Tibial nerve (tissue), 4 donors: Measurements from ENCODE around the gene MED13L. TPM values are rescaled to one million over a fixed set of nuclear protein-coding genes. Genes with fewer than 3 reads are reported as not detected.

ENCODE experiments used
- DNase-seq, 2 donors: peaks; one replicate each; pipeline ENCODE4 v3.0.0-alpha.2; 2019; ENCODE audit warnings: low spot score in 2 of 2
- H3K27ac ChIP-seq, 4 donors: fragments of 200-600 bp; sonication (generic) in 3 of 4; one replicate each; pipeline ENCODE4 v1.5.1; 2017 to 2019; ENCODE audit warnings: mild to moderate bottlenecking in 1 of 4
- H3K27me3 ChIP-seq, 2 donors: fragments of 200-600 bp; sonication (generic) in 1 of 2; one replicate each; pipeline versions ENCODE4 v1.5.1 to v1.6.0; 2017 to 2019
- H3K36me3 ChIP-seq, 3 donors: fragments of 200-600 bp; sonication (generic); one replicate each; pipeline ENCODE4 v1.5.1; 2018 to 2019
- H3K4me1 ChIP-seq, 4 donors: fragments of 200-600 bp; sonication (generic) in 3 of 4; one replicate each; pipeline ENCODE4 v1.5.1; 2017 to 2019
- H3K4me3 ChIP-seq, 4 donors: fragments of 200-600 bp; sonication (generic) in 3 of 4; one replicate each; pipeline ENCODE4 v1.5.1; 2017 to 2019; ENCODE audit warnings: mild to moderate bottlenecking in 1 of 4, moderate library complexity in 1 of 4
- H3K9me3 ChIP-seq, 4 donors: fragments of 200-600 bp; sonication (generic) in 3 of 4; one replicate each; pipeline ENCODE4 v1.5.1; 2017 to 2019
- CTCF ChIP-seq, 5 experiments: fragments of 200-600 bp in 3 of 5; fragments of 450-650 bp in 2 of 5; sonication (generic) in 3 of 5; IDR thresholded peaks; one replicate each; pipeline ENCODE4 v1.5.1; 2016 to 2019; ENCODE audit warnings: antibody characterized with exemption in 5 of 5, mild to moderate bottlenecking in 3 of 5, moderate library complexity in 2 of 5
- EP300 ChIP-seq, 2 donors: sonication (generic); formaldehyde crosslinking; IDR thresholded peaks; one replicate each; pipeline ENCODE4 v1.6.1; 2017; ENCODE audit warnings: antibody characterized with exemption in 2 of 2, mild to moderate bottlenecking in 1 of 2
- POLR2A ChIP-seq, 2 donors: fragments of 450-650 bp; IDR thresholded peaks; one replicate each; pipeline ENCODE4 v1.6.1; 2017; ENCODE audit warnings: antibody characterized with exemption in 2 of 2, mild to moderate bottlenecking in 2 of 2, moderate library complexity in 2 of 2
- WGBS, 2 donors: methylation state at CpG; one replicate each; pipeline ENCODE4 v1.1.5; 2018; 5-methylcytosine and 5-hydroxymethylcytosine counted together
- total RNA-seq, 4 donors: library from RNA; depleted of rRNA; stranded (reverse); fragments of >200 nt; gene quantifications; one replicate each; pipeline ENCODE4 v1.1.0, GENCODE V29; 2016

MED13L gene
- total RNA-seq, 4 donors from 2014 or later = 138 to 234 (median 218) TPM

- no peaks in the 10 kb centered on the region for H3K36me3 ChIP-seq
- no peak for DNase-seq
- 41 to 53% methylated on average over 3 of the region's 3 CpGs for WGBS, 2 donors
- peaks cover 0 to 94% (median 7%) of the 10 kb centered on the region in 4 donors for H3K4me1 ChIP-seq
- no peaks in the 10 kb centered on the region for H3K9me3 ChIP-seq
- TF ChIP-seq EP300 (IDR thresholded peaks at IDR 0.05) = no peak
- no peak for TF ChIP-seq POLR2A (IDR thresholded peaks at IDR 0.05)
- no peak for TF ChIP-seq CTCF (IDR thresholded peaks at IDR 0.05)
- no peaks in the 10 kb centered on the region for H3K27me3 ChIP-seq
- no peak overlapping the region for H3K4me3 ChIP-seq
- H3K27ac ChIP-seq = no peak overlapping the region
Measured at GRCh38 chr12:116186482-116187150, 90.9 kb downstream of the MED13L start.

- 94 to 95% methylated on average over 2 of the region's 2 CpGs for WGBS, 2 donors
- no peak for DNase-seq
- Histone ChIP-seq H3K36me3 (no peaks in the 10 kb centered on the region), H3K27me3 (no peaks in the 10 kb centered on the region), H3K9me3 (no peaks in the 10 kb centered on the region), H3K4me1 (peaks cover 0 to 92% (median 7%) of the 10 kb centered on the region in 4 donors), H3K4me3 (no peak overlapping the region), H3K27ac (no peak overlapping the region)
- TF ChIP-seq EP300 (IDR thresholded peaks at IDR 0.05) = no peak
- no peak for TF ChIP-seq CTCF (IDR thresholded peaks at IDR 0.05)
- TF ChIP-seq POLR2A (IDR thresholded peaks at IDR 0.05) = no peak
Measured at GRCh38 chr12:116184763-116185162, 92.7 kb downstream of the MED13L start.

- no peak overlapping the region for H3K4me3 ChIP-seq
- TF ChIP-seq EP300 (IDR thresholded peaks at IDR 0.05) = no peak
- TF ChIP-seq POLR2A (IDR thresholded peaks at IDR 0.05) = no peak
- no peak for TF ChIP-seq CTCF (IDR thresholded peaks at IDR 0.05)
- no peaks in the 10 kb centered on the region for H3K36me3 ChIP-seq
- no peak overlapping the region for H3K27ac ChIP-seq
- no peaks in the 10 kb centered on the region for H3K9me3 ChIP-seq
- H3K4me1 ChIP-seq = peaks cover 0 to 85% (median 8%) of the 10 kb centered on the region in 4 donors
- no peaks in the 10 kb centered on the region for H3K27me3 ChIP-seq
- DNase-seq = no peak
Measured at GRCh38 chr12:116183741-116184141, 93.8 kb downstream of the MED13L start.

- H3K27ac ChIP-seq = no peak overlapping the region
- no peaks in the 10 kb centered on the region for H3K9me3 ChIP-seq
- TF ChIP-seq CTCF (IDR thresholded peaks at IDR 0.05) = no peak
- TF ChIP-seq POLR2A (IDR thresholded peaks at IDR 0.05) = no peak
- TF ChIP-seq EP300 (IDR thresholded peaks at IDR 0.05) = no peak
- peaks cover 0 to 84% (median 10%) of the 10 kb centered on the region in 4 donors for H3K4me1 ChIP-seq
- 78 to 100% methylated on average over 1 of the region's 1 CpG for WGBS, 2 donors
- no peaks in the 10 kb centered on the region for H3K36me3 ChIP-seq
- H3K27me3 ChIP-seq = no peaks in the 10 kb centered on the region
- no peak overlapping the region for H3K4me3 ChIP-seq
- DNase-seq = no peak
Measured at GRCh38 chr12:116182359-116183063, 95.0 kb downstream of the MED13L start.

GRCh38 chr12:116180448-116180847, 97.0 kb downstream of the MED13L start:
- H3K27me3 ChIP-seq = no peaks in the 10 kb centered on the region
- H3K4me3 ChIP-seq = no peak overlapping the region
- H3K4me1 ChIP-seq = peaks cover 0 to 68% (median 5%) of the 10 kb centered on the region in 4 donors
- TF ChIP-seq EP300 (IDR thresholded peaks at IDR 0.05) (no peak), POLR2A (IDR thresholded peaks at IDR 0.05) (no peak), CTCF (IDR thresholded peaks at IDR 0.05) (no peak)
- H3K9me3 ChIP-seq = no peaks in the 10 kb centered on the region
- WGBS, 2 donors = 82 to 85% methylated on average over 3 of the region's 3 CpGs
- no peak for DNase-seq
- no peak overlapping the region for H3K27ac ChIP-seq
- H3K36me3 ChIP-seq = no peaks in the 10 kb centered on the region
